H1 (cell line): ENCODE results near the gene NDUFB6. TPM values are rescaled to one million over a fixed set of nuclear protein-coding genes. Genes with fewer than 3 reads are reported as not detected.

Experiments used
- CTCF ChIA-PET: fragments of 300-600 bp; sonication (Branson Sonifier 250); formaldehyde crosslinking; loops from one replicate; lab custom pipeline; 2021; ENCODE audit not compliant: partially characterized antibody; lab: Charles Lee
- POLR2A ChIA-PET: fragments of 300-600 bp; sonication (Branson Sonifier 250); formaldehyde crosslinking; loops from one replicate; lab custom pipeline; 2021; ENCODE audit warnings: inconsistent platforms; ENCODE audit not compliant: partially characterized antibody; lab: Charles Lee
- DNase-seq, 2 experiments: peaks; one replicate each; pipeline versions ENCODE4 v3.0.0 to v3.0.0-alpha.2; 2010 to 2022; ENCODE audit warnings: low spot score in 2 of 2, low read depth in 1 of 2, mixed read lengths in 1 of 2
- FAIRE-seq: peaks from 2 replicates; lab custom pipeline; 2011; peaks lifted over from hg19 to GRCh38; lab: Jason Lieb, UNC
- H2AFZ ChIP-seq: 2 replicates; pipeline ENCODE4 v1.8.1; 2012; ENCODE audit warnings: low read length, inconsistent platforms
- H2AK5ac ChIP-seq: 2 replicates; pipeline ENCODE4 v1.6.1; 2013; ENCODE audit warnings: low read depth, low read length
- H2BK120ac ChIP-seq: replicated peaks from 2 replicates; pipeline ENCODE3; 2013; ENCODE audit warnings: low read depth, low read length, inconsistent platforms
- H2BK12ac ChIP-seq: 2 replicates; pipeline ENCODE4 v1.6.1; 2013; ENCODE audit warnings: low read depth, low read length
- H2BK15ac ChIP-seq: 2 replicates; pipeline ENCODE4 v1.6.1; 2013; ENCODE audit warnings: low read length
- H2BK20ac ChIP-seq: 2 replicates; pipeline ENCODE4 v1.6.1; 2013; ENCODE audit warnings: low read length
- H2BK5ac ChIP-seq: 2 replicates; pipeline ENCODE4 v1.6.1; 2013; ENCODE audit warnings: low read depth, low read length
- H3K14ac ChIP-seq: 2 replicates; pipeline ENCODE4 v1.6.1; 2013; ENCODE audit warnings: inconsistent platforms; ENCODE audit not compliant: insufficient read length
- H3K18ac ChIP-seq: 2 replicates; pipeline ENCODE4 v1.6.1; 2013; ENCODE audit warnings: low read length; ENCODE audit errors: extremely low read depth
- H3K23ac ChIP-seq: 2 replicates; pipeline ENCODE4 v1.6.1; 2013; ENCODE audit warnings: inconsistent platforms; ENCODE audit not compliant: insufficient read length
- H3K23me2 ChIP-seq: 2 replicates; pipeline ENCODE4 v1.6.1; 2013; ENCODE audit warnings: low read depth, low read length
- H3K27ac ChIP-seq: 2 replicates; pipeline ENCODE4 v1.6.1; 2011; ENCODE audit warnings: low read depth, low read length, inconsistent platforms
- H3K27me3 ChIP-seq, 4 experiments: replicated peaks in 1 of 4; 1 replicate in 1 of 4; 2 replicates in 3 of 4; pipeline versions ENCODE4 v1.6.1 to v1.8.1; 2011 to 2013; ENCODE audit warnings: low read length in 3 of 4, mild to moderate bottlenecking in 3 of 4, inconsistent platforms in 2 of 4, mixed read lengths in 2 of 4, moderate library complexity in 1 of 4; ENCODE audit not compliant: control insufficient read depth in 3 of 4, insufficient read depth in 3 of 4; ENCODE audit errors: extremely low read depth in 1 of 4
- H3K36me3 ChIP-seq, 4 experiments: 2 replicates each; pipeline versions ENCODE4 v1.6.1 to v1.8.1; 2011 to 2013; ENCODE audit warnings: mild to moderate bottlenecking in 4 of 4, low read length in 3 of 4, moderate library complexity in 2 of 4, control low read depth in 1 of 4, inconsistent platforms in 1 of 4; ENCODE audit not compliant: insufficient read depth in 4 of 4, control insufficient read depth in 2 of 4
- H3K4ac ChIP-seq: replicated peaks from 2 replicates; pipeline ENCODE3; 2013; ENCODE audit warnings: low read length, low read depth, mixed read lengths, inconsistent platforms; ENCODE audit not compliant: insufficient read length
- H3K4me1 ChIP-seq, 4 experiments: replicated peaks in 1 of 4; 1 replicate in 1 of 4; 2 replicates in 3 of 4; pipeline versions ENCODE4 v1.6.1 to v1.8.1; 2011 to 2013; ENCODE audit warnings: low read length in 3 of 4, inconsistent platforms in 2 of 4, mixed read lengths in 1 of 4; ENCODE audit not compliant: insufficient read depth in 4 of 4, control insufficient read depth in 3 of 4
- H3K4me2 ChIP-seq, 2 experiments: 2 replicates each; pipeline versions ENCODE4 v1.6.1 to v1.8.1; 2011 to 2013; ENCODE audit warnings: low read depth in 2 of 2, low read length in 2 of 2, control low read depth in 1 of 2, inconsistent platforms in 1 of 2, mild to moderate bottlenecking in 1 of 2; ENCODE audit not compliant: insufficient read depth in 1 of 2
- H3K4me3 ChIP-seq, 4 experiments: fragments of 200-600, 300-600 bp in 1 of 4; sonication (generic), shearing (Covaris generic), sonication (Bioruptor Twin) in 1 of 4; 2 replicates each; pipeline versions ENCODE4 v1.5.1 to v1.8.1; 2011 to 2016; ENCODE audit warnings: low read length in 4 of 4, low read depth in 3 of 4, control low read depth in 2 of 4, inconsistent platforms in 2 of 4, mild to moderate bottlenecking in 2 of 4, mixed read lengths in 1 of 4, moderate library complexity in 1 of 4; ENCODE audit not compliant: insufficient read depth in 2 of 4; ENCODE audit errors: extremely low read depth in 1 of 4
- H3K56ac ChIP-seq: replicated peaks from 2 replicates; pipeline ENCODE3; 2013; ENCODE audit warnings: low read depth, mild to moderate bottlenecking, mixed read lengths, low read length, inconsistent platforms; ENCODE audit not compliant: insufficient read length
- H3K79me1 ChIP-seq: 2 replicates; pipeline ENCODE4 v1.6.1; 2013; ENCODE audit warnings: low read depth, low read length, control low read depth
- H3K79me2 ChIP-seq, 2 experiments: 2 replicates each; pipeline versions ENCODE4 v1.6.1 to v1.8.1; 2012 to 2013; ENCODE audit warnings: low read length in 2 of 2, mild to moderate bottlenecking in 2 of 2, inconsistent platforms in 1 of 2; ENCODE audit not compliant: insufficient read depth in 2 of 2, control insufficient read depth in 1 of 2
- H3K9ac ChIP-seq, 4 experiments: replicated peaks in 1 of 4; 1 replicate in 1 of 4; 2 replicates in 3 of 4; pipeline versions ENCODE4 v1.6.1 to v1.8.1; 2011 to 2013; ENCODE audit warnings: low read depth in 3 of 4, low read length in 3 of 4, control low read depth in 2 of 4, mild to moderate bottlenecking in 2 of 4, moderate library complexity in 2 of 4, inconsistent platforms in 1 of 4; ENCODE audit errors: extremely low read depth in 1 of 4
- H3K9me3 ChIP-seq, 2 experiments: 2 replicates each; pipeline versions ENCODE4 v1.6.1 to v1.8.1; 2012 to 2013; ENCODE audit warnings: mild to moderate bottlenecking in 2 of 2, moderate library complexity in 2 of 2, control low read depth in 1 of 2, inconsistent platforms in 1 of 2, low read depth in 1 of 2, low read length in 1 of 2, mixed read lengths in 1 of 2; ENCODE audit not compliant: insufficient read depth in 2 of 2
- H4K20me1 ChIP-seq, 2 experiments: replicated peaks in 1 of 2; 2 replicates each; pipeline versions ENCODE3 to v1.8.1; 2011 to 2013; ENCODE audit warnings: inconsistent platforms in 2 of 2, low read length in 2 of 2, mild to moderate bottlenecking in 1 of 2; ENCODE audit not compliant: insufficient read depth in 2 of 2, control insufficient read depth in 1 of 2
- H4K5ac ChIP-seq: 2 replicates; pipeline ENCODE4 v1.6.1; 2013; ENCODE audit warnings: low read length, low read depth, mixed read lengths, inconsistent platforms; ENCODE audit not compliant: insufficient read length
- H4K8ac ChIP-seq: 2 replicates; pipeline ENCODE4 v1.8.0; 2013; ENCODE audit warnings: mild to moderate bottlenecking, moderate library complexity, low read length, inconsistent platforms; ENCODE audit not compliant: insufficient read depth; ENCODE audit errors: extremely low read depth
- H4K91ac ChIP-seq: replicated peaks from 2 replicates; pipeline ENCODE3; 2013; ENCODE audit warnings: low read length, mixed read lengths, inconsistent platforms; ENCODE audit not compliant: insufficient read length
- CBX8 ChIP-seq: fragments of 300-800, 300-1000 bp; sonication (generic); IDR thresholded peaks from 2 replicates; pipeline ENCODE4 v1.7.1; 2016; ENCODE audit warnings: low read depth, low read length, borderline replicate concordance
- GTF2F1 ChIP-seq: IDR thresholded peaks from 2 replicates; pipeline ENCODE4 v1.6.1; 2012; ENCODE audit warnings: low read depth, low read length, improper control_type of control experiment, borderline replicate concordance
- HDAC2 ChIP-seq, 2 experiments: fragments of 300-600 bp in 1 of 2; sonication (generic) in 1 of 2; IDR thresholded peaks; 2 replicates each; pipeline ENCODE4 v1.6.1; 2011 to 2012; ENCODE audit warnings: low read depth in 2 of 2, low read length in 2 of 2, mild to moderate bottlenecking in 2 of 2, moderate library complexity in 2 of 2, borderline replicate concordance in 1 of 2, inconsistent platforms in 1 of 2
- NRF1 ChIP-seq: IDR thresholded peaks from 2 replicates; pipeline ENCODE4 v1.6.1; 2011; ENCODE audit warnings: mild to moderate bottlenecking, low read depth, low read length, improper control_type of control experiment
- POLR2A ChIP-seq, 2 experiments: IDR thresholded peaks; 1 replicate in 1 of 2; 2 replicates in 1 of 2; pipeline ENCODE4 v1.6.1; 2011; ENCODE audit warnings: low read depth in 2 of 2, low read length in 2 of 2, mild to moderate bottlenecking in 2 of 2; ENCODE audit errors: control extremely low read depth in 1 of 2
- RNF2 ChIP-seq: fragments of 200-900, 300-1000 bp; sonication (generic); IDR thresholded peaks from 2 replicates; pipeline ENCODE4 v1.7.1; 2016; ENCODE audit warnings: borderline replicate concordance, low read depth, mild to moderate bottlenecking, antibody characterized with exemption, low read length; ENCODE audit not compliant: poor library complexity, severe bottlenecking; ENCODE audit errors: missing control alignments
- SIRT6 ChIP-seq: IDR thresholded peaks from one replicate; pipeline ENCODE4 v1.7.1; 2012; ENCODE audit warnings: low read length, inconsistent platforms
- SP4 ChIP-seq: IDR thresholded peaks from 2 replicates; pipeline ENCODE4 v1.6.1; 2012; ENCODE audit warnings: low read length, inconsistent platforms
- TAF1 ChIP-seq: IDR thresholded peaks from 2 replicates; pipeline ENCODE4 v1.6.1; 2011; ENCODE audit warnings: mild to moderate bottlenecking, low read depth, low read length
- TCF12 ChIP-seq: IDR thresholded peaks from 2 replicates; pipeline ENCODE4 v1.6.1; 2011; ENCODE audit warnings: low read depth, mild to moderate bottlenecking, low read length
- TEAD4 ChIP-seq: IDR thresholded peaks from 2 replicates; pipeline ENCODE4 v1.6.1; 2012; ENCODE audit warnings: low read depth, low read length, inconsistent platforms, mixed read lengths
- YY1 ChIP-seq: IDR thresholded peaks from 2 replicates; pipeline ENCODE4 v1.6.1; 2011; ENCODE audit warnings: low read depth, mild to moderate bottlenecking, low read length
- WGBS, 2 experiments: shearing (Covaris generic) in 1 of 2; methylation state at CpG; one replicate each; pipeline versions ENCODE4 v1.1.6 to v1.1.7; 2013 to 2015; ENCODE audit warnings: low lambda C conversion rate in 2 of 2, mixed read lengths in 2 of 2, inconsistent platforms in 1 of 2, low coverage in 1 of 2, missing lambda C conversion rate in 1 of 2; ENCODE audit not compliant: insufficient replicate concordance in 2 of 2, insufficient coverage in 1 of 2, insufficient read length in 1 of 2; ENCODE audit errors: extremely low coverage in 1 of 2, missing lambda C conversion rate in 1 of 2; 5-methylcytosine and 5-hydroxymethylcytosine counted together
- polyA plus RNA-seq, 7 experiments: library from polyadenylated mRNA; depleted of rRNA in 3 of 7; stranded (reverse) in 5 of 7; unstranded in 2 of 7; fragments of >200 nt in 5 of 7; fragments of 200-250 nt in 2 of 7; gene quantifications; 1 replicate in 5 of 7; 2 replicates in 1 of 7; 4 replicates in 1 of 7; pipeline versions ENCODE4 v1.2.1 to v1.2.3, GENCODE V29; 2011 to 2013; ENCODE audit warnings: missing spikeins in 2 of 7, mixed read lengths in 2 of 7
- total RNA-seq: library from RNA; stranded (reverse); fragmentation: NEBNext Ultra II Directional; extraction: Animal tissue kit (Norgen Biotek cat#: 25700); gene quantifications from 2 replicates; pipeline ENCODE4 v1.2.1, GENCODE V29; 2021

Gene NDUFB6
- total and polyA plus RNA-seq, 2 of the 8 experiments (the other 6 are each of a cell fraction or from before 2014, with no cell fraction given): 55.8 to 61.4 TPM

- Histone ChIP-seq H3K4me1 (no peaks in the 10 kb centered on the region), H2BK12ac (no peak overlapping the region), H2AFZ (peak overlapping the region; percentile 85), H3K56ac (no peak overlapping the region), H3K4ac (no peak overlapping the region), H4K20me1 (no peaks in the 10 kb centered on the region), H2BK20ac (no peak overlapping the region), H2AK5ac (no peak overlapping the region), H3K9ac (no peak overlapping the region), H3K27me3 (no peaks in the 10 kb centered on the region), H4K5ac (no peak overlapping the region), H4K8ac (no peak overlapping the region), H3K23me2 (no peaks in the 10 kb centered on the region), H3K79me2 (no peaks in the 10 kb centered on the region), H2BK120ac (no peak overlapping the region), H4K91ac (no peak overlapping the region), H3K79me1 (no peaks in the 10 kb centered on the region), H3K18ac (no peak overlapping the region), H2BK15ac (no peak overlapping the region), H3K27ac (no peak overlapping the region), H2BK5ac (no peak overlapping the region), H3K4me2 (no peak overlapping the region), H3K14ac (no peak overlapping the region), H3K9me3 (no peaks in the 10 kb centered on the region), H3K36me3 (no peaks in the 10 kb centered on the region), H3K4me3 (no peak overlapping the region), H3K23ac (no peak overlapping the region)
- WGBS, 2 experiments: 73% methylated on average over 3 of the region's 3 CpGs; no CpG with 5 or more reads in 1 of the 2 experiments
- POLR2A ChIA-PET: interaction anchor here (1.2 to 2.6 kb wide), 3 partner anchors 30 to 444 kb away, joined by 4 to 9 read pairs (median 5); partner anchors contain the start of gene DNAJA1
- CTCF ChIA-PET: interaction anchor here (0.6 to 12.2 kb wide), 42 partner anchors 7 to 392 kb away, joined by 3 to 248 read pairs (median 4); partner anchors contain the start of genes ACO1, NDUFB6, SMIM27 and TMEM215
- no peak for TF ChIP-seq SP4
- TF ChIP-seq YY1: no peak
- TF ChIP-seq TAF1: no peak
- no peak for TF ChIP-seq RNF2
- no peak for TF ChIP-seq GTF2F1
- no peak for TF ChIP-seq NRF1
- TF ChIP-seq CBX8: no peak
- TF ChIP-seq TCF12: no peak
- no peak for TF ChIP-seq SIRT6
- no peak for TF ChIP-seq POLR2A (IDR thresholded peaks at IDR 0.05; ENCODE audit: control extremely low read depth in 1 of 2, low read depth in 2 of 2, low read length in 2 of 2)
- TF ChIP-seq TEAD4: no peak
- TF ChIP-seq HDAC2 (IDR thresholded peaks at IDR 0.05; ENCODE audit: borderline replicate concordance in 1 of 2, low read depth in 2 of 2, low read length in 2 of 2): no peak
- DNase-seq (no peak), FAIRE-seq (no peak)
Measured at GRCh38 chr9:32580631-32581300, 7.8 kb upstream of the NDUFB6 start.
